GM12891 (cell line): ENCODE measurements around the gene DPEP1.
A peak's percentile ranks its signal among the peaks of the same experiment; 100 is the strongest.

ENCODE experiments used
- DNase-seq: peaks from one replicate; pipeline ENCODE4 v3.0.0; 2011; ENCODE audit warnings: low spot score; ENCODE audit not compliant: insufficient read length
- FAIRE-seq: peaks from 2 replicates; lab custom pipeline; 2011; peaks lifted over from hg19 to GRCh38; lab: Jason Lieb, UNC
- PAX5 ChIP-seq: IDR thresholded peaks from 2 replicates; pipeline ENCODE4 v1.6.1; 2011; ENCODE audit warnings: low read length, moderate library complexity, mild to moderate bottlenecking; ENCODE audit not compliant: insufficient read depth, severe bottlenecking
- POLR2A ChIP-seq: IDR thresholded peaks from 2 replicates; pipeline ENCODE4 v1.6.1; 2011; ENCODE audit warnings: low read depth, low read length, control low read depth
- POLR2AphosphoS5 ChIP-seq: IDR thresholded peaks from 2 replicates; pipeline ENCODE4 v1.6.1; 2011; ENCODE audit warnings: low read depth, low read length, control low read depth
- POU2F2 ChIP-seq: IDR thresholded peaks from 2 replicates; pipeline ENCODE4 v1.6.1; 2011; ENCODE audit warnings: low read depth, mild to moderate bottlenecking, control low read depth, low read length, moderate library complexity
- SPI1 ChIP-seq: IDR thresholded peaks from 2 replicates; pipeline ENCODE4 v1.6.1; 2011; ENCODE audit warnings: low read depth, low read length, control low read depth
- TAF1 ChIP-seq: IDR thresholded peaks from 2 replicates; pipeline ENCODE4 v1.6.1; 2011; ENCODE audit warnings: low read depth, low read length, control low read depth

The DPEP1 gene

GRCh38 chr16:89646270-89646669 lies 32.8 kb downstream of the DPEP1 start:
- FAIRE-seq, result no peak
- TF ChIP-seq POLR2A, result no peak
- no peak for TF ChIP-seq SPI1
- no peak for TF ChIP-seq PAX5
- no peak for TF ChIP-seq TAF1
- no peak for TF ChIP-seq POU2F2
- TF ChIP-seq POLR2AphosphoS5, result no peak
- no peak for DNase-seq

GRCh38 chr16:89646906-89647305 lies 33.5 kb downstream of the DPEP1 start:
- no peak for FAIRE-seq
- TF ChIP-seq SPI1 (no peak), TAF1 (no peak), POLR2A (no peak), POU2F2 (no peak), POLR2AphosphoS5 (no peak), PAX5 (no peak)
- DNase-seq, result no peak

DNA sequence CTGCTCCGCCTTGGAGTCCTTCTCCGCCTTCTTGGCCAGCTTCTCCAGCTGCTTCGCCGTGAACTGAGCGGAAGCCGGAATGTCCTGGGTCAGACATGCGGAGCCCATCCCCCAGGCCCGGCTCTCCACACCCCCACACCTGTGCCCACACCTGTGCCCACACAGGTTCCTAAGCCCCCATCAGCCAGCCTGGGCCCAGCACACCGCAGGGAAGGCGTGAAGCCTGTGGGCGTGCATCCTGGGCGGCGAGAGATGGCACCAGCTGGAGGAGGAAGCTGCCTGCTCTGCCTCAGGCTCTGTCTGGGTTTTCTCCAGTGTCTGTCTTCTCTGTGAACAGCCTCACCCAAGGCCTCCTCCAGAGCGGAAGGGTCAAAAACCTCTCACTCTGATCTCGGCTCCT lies 38.1 kb downstream of the DPEP1 start:
- TF ChIP-seq POLR2AphosphoS5 (no peak), POLR2A (no peak), POU2F2 (no peak), PAX5 (no peak), TAF1 (no peak), SPI1 (no peak)
- FAIRE-seq (no peak), DNase-seq (no peak)

DNA sequence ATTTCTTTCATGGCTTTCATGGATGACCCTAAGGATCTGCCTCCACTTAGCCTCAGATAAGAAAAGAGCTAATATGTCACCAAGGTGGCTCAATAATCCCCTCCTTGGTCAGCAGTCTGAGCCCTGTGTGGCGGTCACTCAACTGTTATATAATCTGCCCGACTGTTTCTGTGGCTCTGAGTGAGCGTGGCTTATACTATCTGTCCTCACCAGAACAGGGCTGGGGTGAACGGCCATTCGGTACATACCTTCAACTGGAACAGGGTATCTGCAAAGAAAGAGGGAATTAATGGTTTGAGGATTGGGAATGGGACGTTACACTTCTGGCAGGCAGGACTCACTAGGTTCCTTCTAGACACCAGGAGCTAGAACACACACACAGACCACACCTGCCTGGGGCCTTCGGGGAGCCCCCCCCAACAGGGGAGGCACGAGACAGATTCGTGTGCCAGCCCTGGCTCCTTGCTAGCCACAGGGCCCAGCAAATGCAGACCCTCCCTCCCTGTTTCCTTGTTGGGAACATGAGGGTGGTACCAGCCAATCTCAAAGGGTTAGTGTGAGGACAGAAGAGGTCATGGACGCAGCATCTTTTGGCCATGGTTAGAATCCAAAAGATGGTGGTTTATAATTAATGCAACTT lies 40.3 kb downstream of the DPEP1 start:
- FAIRE-seq (no peak), DNase-seq (no peak)
- TF ChIP-seq POLR2A, result no peak
- TF ChIP-seq TAF1, result no peak
- no peak for TF ChIP-seq POU2F2
- no peak for TF ChIP-seq SPI1
- TF ChIP-seq POLR2AphosphoS5, result no peak
- TF ChIP-seq PAX5, result no peak

DNA sequence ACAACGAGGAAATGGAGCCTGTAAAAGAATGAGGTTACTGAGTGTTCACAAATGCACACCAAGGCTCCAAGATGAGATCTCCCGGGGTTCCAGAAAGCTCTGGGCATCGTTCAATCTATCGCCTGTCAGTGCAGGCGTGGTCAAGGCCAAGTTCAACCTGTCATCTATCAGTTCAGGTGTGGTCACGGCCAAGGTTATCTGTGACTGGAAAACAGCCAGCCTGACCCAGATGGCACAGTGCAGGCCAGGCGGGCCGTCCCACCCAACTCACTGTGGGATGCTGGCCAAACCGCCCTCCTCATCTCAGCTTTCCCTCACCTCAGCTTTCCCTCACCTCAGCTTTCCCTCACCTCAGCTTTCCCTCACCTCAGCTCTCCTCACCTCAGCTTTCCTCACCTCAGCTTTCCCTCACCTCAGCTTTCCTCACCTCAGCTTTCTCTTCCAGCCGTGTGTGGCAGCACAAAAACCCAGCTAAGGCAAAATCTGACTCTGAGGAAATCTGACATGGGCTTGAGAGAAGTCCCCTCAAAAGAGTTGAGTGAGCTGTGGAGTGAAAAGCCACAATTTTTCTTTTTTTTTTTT lies 41.7 kb downstream of the DPEP1 start:
- DNase-seq, result no peak
- TF ChIP-seq POU2F2, result no peak
- TF ChIP-seq PAX5, result no peak
- no peak for TF ChIP-seq TAF1
- no peak for TF ChIP-seq SPI1
- TF ChIP-seq POLR2AphosphoS5, result no peak
- TF ChIP-seq POLR2A, result no peak
- no peak for FAIRE-seq

DNA sequence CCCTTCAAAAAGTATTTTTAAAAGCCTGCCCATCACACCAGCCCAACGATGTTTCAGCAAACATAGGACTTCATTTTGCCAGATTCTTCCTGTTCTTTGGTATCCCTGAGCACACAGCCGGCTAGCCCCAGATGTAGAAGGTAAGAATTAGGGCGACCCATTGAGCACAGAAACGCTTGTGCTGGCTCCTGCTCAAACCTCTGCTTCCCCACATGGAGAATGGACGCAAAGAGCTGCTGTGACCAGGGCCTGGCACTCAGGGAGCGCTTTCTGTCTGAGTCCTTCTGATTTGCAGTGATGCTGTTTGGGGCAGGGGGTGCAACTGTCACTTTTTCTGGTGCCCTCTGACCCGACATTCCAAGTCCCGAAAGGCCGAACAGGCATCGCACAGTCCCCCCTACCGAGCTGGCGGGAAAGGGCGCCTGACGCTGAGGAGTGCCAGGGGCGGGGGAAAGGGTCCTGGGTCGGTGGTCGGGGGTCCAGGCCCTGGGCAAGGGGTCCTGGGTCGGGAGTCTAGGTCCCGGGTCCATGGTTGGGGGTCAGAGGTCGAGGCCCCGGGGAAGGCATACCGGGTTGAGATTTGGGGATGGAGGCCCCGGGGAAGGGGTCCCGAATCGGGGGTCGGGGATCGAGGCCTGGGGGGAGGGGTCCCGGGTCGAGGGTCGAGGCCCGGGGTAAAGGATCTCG lies 43.1 kb downstream of the DPEP1 start:
- TF ChIP-seq POLR2AphosphoS5, result no peak
- no peak for TF ChIP-seq TAF1
- no peak for TF ChIP-seq POU2F2
- no peak for TF ChIP-seq POLR2A
- TF ChIP-seq SPI1, result no peak
- no peak for TF ChIP-seq PAX5
- no peak for FAIRE-seq
- no peak for DNase-seq

- FAIRE-seq, result peak; percentile 95
- DNase-seq, result peak; percentile 98
- TF ChIP-seq SPI1 (no peak), POLR2AphosphoS5 (peak; percentile 89), TAF1 (peak; percentile 74), POLR2A (peak; percentile 79), PAX5 (peak; percentile 29), POU2F2 (no peak)
Observed at GRCh38 chr16:89657442-89658220, 44.2 kb downstream of the DPEP1 start, which contains the start of the genes CHMP1A and SPATA33. Gene CHMP1A, minus strand, starts transcription at chr16:89657708. Its CDS starts 120 bp downstream, at chr16:89657588. Gene SPATA33, plus strand, starts transcription at chr16:89657836. Its CDS starts 76 bp downstream, at chr16:89657912.

- no peak for FAIRE-seq
Observed at GRCh38 chr16:89658221-89658879, 44.9 kb downstream of the DPEP1 start.

More at GRCh38 chr16:89658221-89658879, 44.9 kb downstream of the DPEP1 start:
- TF ChIP-seq SPI1 (no peak), POLR2AphosphoS5 (no peak), POU2F2 (no peak), PAX5 (no peak), TAF1 (no peak), POLR2A (no peak)
- no peak for DNase-seq
